GM18867 (cell line): Measurements from ENCODE around the gene FAM89B.
"Not testable (repeated sequence)": the region's sequence is repeated elsewhere in the genome, so short reads cannot be mapped to it uniquely, and the experiment has no call there.

Experiments
- ATAC-seq: cut with Tn5 transposase; IDR thresholded peaks from one replicate; pipeline ENCODE4 v1.9.1; 2021; ENCODE audit warnings: mild to moderate bottlenecking, moderate library complexity; ENCODE audit not compliant: unreplicated experiment

FAM89B gene

DNA sequence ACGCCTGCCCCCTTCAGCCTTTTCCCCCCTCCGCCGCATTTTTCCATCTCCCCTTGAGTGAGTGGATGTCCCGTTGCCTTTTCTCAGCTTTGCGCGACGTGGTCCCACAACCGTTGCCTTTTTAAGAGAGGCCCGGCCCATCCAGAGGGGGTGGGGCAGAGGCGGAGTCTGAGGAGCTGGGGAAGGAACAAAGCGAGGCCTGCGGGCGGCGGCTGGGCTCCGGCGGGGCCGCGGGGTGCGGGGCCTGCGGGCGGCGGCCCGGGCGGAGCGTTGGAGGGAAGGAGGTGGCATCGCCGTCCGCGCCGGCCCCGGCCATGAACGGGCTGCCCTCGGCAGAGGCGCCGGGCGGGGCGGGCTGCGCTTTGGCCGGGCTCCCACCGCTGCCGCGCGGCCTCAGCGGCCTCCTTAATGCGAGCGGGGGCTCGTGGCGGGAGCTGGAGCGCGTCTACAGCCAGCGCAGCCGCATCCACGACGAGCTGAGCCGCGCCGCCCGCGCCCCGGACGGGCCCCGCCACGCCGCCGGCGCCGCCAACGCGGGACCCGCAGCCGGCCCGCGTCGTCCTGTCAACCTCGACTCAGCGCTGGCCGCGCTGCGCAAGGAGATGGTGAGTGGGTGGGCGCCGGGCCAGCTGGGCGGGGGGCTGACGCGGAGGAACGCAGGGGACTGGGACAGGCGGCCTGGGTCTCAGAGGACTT is at the start of gene FAM89B:
FAM89B (plus strand) TSS at position 183 of the 696 bp plus-strand sequence; CDS start at position 315, 132 bp downstream.
- ATAC-seq, result no peak

DNA sequence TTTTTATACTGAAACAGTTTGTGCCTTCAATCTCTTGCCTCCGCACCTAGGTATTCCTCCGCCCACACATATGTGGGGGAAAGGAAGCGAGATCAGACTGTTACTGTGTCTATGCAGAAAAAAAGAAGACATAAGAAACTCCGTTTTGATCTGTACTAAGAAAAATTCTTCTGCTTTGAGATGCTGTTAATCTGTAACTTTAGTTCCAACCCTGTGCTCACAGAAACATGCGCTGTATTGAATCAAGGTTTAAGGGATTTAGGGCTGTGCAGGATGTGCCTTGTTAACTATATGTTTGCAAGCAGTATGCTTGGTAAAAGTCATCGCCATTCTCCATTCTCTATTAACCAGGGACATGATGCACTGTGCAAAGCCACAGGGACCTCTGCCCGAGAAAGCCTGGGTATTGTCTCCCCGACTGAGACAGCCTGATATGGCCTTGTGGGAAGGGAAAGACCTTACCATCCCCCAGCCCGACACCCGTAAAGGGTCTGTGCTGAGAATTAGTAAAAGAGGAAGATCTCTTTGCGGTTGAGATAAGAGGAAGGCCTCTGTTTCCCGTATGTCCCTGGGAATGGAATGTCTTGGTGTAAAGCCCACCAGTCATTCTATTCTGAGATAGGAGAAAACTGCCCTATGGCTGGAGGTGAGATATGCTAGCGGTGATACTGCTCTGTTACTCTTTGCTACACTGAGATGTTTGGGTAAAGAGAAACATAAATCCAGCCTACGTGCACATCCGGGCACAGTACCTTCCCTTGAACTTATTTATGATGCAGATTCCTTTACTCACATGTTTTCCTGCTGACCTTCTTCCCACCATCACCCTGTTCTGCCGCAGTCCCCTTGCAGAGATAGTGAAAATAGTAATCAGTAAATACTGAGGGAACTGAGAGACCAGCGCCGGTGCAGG is 49.4 kb upstream of the FAM89B start:
- not testable (repeated sequence) for ATAC-seq

DNA sequence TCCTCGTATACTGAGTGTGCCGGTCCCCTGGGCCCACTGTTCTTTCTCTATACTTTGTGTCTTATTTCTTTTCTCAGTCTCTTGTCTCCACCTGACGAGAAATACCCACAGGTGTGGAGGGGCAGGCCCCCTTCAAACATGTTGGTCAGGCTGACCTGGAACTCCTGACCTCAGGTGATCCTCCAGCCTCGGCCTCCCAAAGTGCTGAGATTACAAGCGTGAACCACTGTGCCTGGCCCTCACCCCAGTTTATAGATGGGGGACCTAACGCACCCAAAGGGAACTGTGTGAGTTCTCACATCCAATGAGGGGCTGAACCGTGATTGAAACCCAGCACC is 48.7 kb upstream of the FAM89B start:
- ATAC-seq, result not testable (repeated sequence)

DNA sequence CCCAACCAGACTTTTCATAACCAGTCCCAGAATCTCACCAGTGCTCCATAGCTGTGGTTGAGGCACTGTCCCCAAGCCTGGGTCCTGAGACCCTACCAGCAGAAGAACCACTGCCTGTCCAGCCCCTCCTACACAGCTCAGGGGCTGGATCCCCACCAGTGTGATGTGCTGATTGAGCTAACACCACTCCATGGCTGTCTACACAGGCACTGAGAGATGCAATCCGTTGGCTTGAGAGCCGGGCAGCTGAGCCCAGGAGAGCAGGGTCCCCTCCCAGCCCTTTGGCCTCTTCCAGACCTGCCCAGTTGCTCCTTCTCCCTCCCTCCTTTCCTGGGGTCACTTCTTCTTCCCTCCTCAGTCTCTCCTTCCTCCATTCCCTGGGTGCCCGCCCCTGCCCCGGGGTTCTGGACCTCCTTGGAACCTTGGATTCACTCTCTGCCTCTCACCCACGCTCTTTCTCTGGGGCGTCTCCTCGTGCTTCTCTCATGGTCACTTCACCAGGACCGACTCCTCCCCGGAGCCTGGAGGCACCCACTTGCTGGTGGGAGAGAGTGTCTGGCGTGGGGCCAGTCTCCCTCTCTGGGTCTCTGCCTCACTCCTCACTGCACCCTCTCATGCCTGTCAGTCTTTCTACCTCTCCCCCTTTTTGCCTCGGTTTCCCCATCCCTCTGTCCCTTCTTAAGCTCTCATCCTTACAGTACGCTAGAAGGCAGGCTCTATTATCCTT is 48.2 kb upstream of the FAM89B start:
- ATAC-seq, result no peak

DNA sequence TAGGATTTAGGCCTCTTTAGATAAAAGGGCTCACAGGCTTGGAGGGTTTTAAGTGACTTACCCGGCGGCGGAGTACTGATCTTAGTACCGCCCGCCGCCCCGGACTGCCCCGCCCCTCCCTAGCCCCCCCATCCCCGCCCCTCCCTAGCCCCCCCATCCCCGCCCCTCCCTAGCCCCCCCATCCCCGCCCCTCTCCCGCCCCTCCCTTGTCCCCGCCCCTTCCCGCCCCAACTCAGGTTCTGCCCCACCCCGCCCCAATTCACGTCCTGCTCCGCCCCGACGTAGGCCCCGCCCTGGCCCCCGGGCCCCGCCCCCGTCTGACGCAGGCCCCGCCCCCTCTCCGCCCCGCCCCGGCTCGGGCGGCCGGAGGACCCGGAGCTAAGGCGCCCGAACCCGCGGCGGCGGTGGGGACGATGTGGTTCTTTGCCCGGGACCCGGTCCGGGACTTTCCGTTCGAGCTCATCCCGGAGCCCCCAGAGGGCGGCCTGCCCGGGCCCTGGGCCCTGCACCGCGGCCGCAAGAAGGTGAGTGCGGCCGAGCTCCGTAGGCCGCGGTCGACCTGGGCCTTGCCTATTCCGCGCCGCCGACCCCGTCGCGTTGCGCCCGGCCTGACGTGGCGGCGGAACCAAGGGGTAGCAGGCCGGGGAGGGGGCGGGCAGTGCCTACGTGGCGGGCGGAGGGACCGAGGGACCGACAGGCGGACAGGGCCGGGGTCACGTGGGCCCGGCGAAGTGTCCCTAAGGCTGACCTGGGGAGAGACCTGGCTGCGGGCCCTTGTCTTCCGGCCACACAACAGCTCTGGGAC is 47.4 kb upstream of the FAM89B start, which contains the start of gene SCYL1:
SCYL1 (plus strand) TSS at position 343 of the 805 bp plus-strand sequence; CDS start at position 414, 71 bp downstream.
- peak; percentile 60 for ATAC-seq

DNA sequence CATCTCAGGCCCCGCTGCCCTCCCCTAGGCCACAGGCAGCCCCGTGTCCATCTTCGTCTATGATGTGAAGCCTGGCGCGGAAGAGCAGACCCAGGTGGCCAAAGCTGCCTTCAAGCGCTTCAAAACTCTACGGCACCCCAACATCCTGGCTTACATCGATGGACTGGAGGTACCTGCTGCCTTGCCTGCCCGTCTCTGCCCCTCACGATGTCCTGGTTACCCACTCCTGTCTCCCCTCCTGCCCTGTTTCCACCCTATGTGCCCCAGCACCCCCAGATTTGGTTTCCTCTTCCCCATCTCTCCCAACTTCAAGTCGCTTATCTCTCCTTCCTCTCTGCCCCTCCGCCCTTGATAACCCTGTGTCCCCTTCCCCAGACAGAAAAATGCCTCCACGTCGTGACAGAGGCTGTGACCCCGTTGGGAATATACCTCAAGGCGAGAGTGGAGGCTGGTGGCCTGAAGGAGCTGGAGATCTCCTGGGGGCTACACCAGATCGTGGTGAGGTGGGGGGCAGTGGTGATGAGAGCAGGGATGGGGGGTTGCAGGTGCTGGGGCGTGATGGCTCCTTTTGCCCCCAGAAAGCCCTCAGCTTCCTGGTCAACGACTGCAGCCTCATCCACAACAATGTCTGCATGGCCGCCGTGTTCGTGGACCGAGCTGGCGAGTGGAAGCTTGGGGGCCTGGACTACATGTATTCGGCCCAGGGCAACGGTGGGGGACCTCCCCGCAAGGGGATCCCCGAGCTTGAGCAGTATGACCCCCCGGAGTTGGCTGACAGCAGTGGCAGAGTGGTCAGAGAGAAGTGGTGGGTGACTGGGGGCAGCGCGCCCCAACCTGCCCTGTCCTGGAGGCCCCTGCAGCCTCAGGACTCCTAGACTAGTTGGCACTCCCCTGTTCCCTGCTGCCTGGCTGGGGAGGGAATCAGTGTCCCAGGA is 46.5 kb upstream of the FAM89B start:
- no peak for ATAC-seq

DNA sequence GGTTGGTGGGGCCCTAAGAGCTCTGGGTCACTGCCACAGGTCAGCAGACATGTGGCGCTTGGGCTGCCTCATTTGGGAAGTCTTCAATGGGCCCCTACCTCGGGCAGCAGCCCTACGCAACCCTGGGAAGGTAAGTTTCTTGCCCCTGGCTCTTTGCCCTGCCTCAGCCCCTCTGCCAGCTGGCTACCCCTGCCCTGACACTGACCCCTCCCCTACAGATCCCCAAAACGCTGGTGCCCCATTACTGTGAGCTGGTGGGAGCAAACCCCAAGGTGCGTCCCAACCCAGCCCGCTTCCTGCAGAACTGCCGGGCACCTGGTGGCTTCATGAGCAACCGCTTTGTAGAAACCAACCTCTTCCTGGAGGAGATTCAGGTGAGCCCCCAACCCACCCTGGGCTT is 45.6 kb upstream of the FAM89B start:
- ATAC-seq, result no peak

DNA sequence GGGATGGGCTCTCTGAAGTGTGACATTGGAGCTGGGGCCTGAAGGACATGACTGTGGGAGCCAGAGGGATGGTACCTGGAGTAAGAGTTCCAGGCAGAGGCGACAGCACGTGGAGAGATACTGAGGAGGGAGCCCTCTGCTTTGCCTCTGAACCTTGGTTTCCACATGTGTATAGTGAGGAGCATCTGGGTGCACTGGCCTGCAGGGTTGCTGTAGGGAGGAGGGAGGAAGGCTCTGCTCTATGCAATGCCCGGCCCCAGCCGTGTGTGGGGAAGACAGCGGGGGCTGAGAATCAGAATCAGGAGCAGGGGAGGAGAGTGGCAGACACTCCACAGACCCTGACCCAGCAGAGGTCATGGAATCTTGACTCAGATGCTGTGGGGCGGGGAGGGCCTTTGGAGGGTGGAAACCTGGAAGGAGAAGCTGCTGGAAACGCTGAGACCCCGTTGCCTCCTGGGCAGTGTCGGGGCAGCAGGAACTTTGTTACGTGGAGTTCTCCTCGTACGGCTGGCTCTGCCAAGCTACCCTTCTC is 43.5 kb upstream of the FAM89B start:
- no peak for ATAC-seq

DNA sequence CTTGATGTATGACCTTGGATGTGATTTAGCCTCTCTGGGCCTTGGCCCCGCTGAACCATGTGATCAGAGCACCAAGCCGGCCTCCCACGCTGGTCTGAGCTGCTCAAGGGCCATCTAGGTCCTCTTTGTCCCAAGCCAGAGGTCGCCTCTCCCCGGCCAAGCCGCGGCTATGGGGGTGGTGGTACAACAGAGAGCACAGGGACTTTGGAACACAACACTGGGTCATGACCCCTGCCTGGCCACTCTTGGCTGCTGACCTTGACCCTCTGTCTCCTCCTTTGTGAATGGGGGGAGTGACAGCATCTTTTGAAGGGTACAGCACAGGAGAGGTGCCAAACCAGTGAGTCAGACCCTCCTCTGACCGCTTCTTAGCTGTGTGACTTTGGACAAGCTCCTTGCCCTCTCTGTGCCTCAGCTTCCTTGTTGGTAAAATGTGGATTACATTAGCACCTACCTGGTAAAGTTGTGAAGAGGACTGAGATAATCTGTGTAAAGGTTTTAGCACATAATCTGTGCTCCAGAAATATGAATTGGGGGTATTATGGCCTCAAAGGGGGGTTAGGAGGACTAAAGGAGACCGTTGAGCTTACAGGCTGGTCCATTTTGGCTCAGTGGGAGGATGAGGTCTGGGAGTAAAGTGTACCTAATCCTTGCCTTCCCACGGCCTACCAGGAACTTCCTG is 42.7 kb upstream of the FAM89B start:
- no peak for ATAC-seq

DNA sequence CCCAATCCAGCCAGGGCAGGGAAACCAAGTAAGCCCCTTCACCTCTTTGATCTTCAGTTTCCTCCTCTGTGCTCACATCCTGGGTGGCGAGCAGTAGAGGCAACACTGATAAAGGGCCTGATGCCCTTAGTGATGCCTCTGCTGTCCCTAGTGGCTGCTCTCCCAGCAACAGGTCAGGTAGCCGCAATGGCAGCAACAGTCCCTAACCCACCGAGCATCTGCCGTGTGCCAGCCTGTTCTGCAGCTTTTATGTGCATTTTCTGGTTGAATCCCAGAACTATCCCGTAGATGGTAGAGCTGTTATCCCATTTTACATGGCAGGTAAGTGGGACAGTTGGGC is 42.2 kb upstream of the FAM89B start:
- ATAC-seq, result no peak

DNA sequence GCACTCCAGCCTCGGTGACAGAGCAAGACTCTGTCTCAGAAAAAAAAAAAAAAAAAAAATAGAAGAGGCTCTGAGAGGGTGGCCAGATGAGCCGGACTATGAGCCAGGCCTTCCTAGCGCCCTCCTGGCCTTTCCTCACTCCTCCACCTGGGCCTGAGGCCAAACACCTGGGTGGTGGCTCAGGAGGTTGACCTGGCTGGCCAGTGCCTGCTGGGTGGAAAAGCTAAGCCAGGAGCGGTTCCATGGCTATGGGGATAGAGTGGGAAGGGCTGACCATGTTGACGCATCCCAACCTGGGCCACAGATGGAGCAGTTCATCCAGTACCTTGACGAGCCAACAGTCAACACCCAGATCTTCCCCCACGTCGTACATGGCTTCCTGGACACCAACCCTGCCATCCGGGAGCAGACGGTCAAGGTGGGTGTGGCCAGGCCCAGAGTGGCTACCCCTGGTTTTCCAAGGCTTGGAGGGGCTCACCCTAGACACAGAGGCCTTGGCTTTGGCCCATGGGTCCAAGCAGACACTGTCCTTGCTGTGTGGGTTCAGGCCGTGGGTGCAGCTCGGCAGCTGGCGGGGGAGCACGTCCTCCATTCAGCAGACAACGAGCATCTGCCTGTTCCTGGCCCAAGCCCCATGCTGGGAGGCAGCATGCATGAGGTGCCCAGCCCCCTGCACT is 39.8 kb upstream of the FAM89B start:
- no peak for ATAC-seq

DNA sequence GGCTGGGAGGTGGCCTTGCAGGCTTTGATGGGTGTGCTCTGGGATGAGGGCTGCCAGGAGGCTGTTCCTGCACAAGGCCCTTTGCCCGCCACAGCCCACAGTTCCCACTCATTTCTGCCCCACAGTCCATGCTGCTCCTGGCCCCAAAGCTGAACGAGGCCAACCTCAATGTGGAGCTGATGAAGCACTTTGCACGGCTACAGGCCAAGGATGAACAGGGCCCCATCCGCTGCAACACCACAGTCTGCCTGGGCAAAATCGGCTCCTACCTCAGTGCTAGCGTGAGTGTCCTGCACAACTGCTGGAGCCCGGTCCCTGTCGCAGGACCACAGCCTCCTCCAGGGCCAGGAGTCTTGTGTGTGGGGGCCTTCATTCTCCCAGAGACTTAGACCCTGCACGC is 37.2 kb upstream of the FAM89B start:
- ATAC-seq, result no peak

DNA sequence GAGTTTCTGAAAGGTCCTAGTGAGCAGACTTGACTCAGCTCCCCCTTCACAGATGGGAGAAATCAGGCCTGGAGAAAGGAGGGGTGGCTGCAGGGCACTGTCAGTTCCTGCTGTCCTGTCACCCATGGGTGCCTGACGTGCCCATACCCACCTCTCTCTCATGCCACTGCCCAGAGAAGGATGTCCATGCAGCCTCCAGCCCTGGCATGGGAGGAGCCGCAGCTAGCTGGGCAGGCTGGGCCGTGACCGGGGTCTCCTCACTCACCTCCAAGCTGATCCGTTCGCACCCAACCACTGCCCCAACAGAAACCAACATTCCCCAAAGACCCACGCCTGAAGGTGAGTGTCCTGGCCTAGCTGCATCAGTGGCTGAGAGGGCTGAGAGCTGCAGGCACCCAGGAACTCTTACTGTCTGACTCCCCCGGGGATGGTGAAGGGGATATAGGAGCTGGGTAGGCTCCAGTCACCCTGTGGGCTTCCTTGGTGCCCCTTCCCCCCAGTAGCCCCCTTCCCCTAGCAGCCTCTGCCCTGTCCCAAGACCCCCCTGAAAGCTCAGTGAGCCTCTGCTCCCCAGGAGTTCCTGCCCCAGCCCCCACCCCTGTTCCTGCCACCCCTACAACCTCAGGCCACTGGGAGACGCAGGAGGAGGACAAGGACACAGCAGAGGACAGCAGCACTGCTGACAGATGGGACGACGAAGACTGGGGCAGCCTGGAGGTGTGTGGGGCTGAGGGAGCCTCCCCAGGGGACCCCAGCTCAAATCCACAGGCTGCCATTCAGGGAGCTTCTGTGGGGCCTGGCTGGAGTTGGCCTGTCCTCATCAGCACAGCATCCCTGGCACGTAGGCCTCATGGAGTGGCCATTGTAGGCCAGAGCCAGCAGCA is 35.7 kb upstream of the FAM89B start:
- ATAC-seq, result no peak

DNA sequence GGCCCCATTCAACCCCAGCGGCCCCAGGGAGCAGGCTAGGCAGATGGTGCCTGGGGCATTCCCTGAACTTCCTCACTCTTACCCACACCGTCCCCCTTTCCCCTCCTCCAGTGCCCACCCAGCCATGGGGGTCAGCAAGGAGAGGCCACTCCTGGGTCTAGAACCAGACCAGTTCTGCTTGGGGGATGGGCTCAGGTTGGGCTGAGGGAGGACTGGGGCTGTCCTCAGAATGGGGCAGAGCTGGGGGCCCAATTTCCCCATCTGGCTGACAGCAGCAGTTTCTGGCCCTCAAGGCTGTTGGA is 35.1 kb upstream of the FAM89B start:
- no peak for ATAC-seq

DNA sequence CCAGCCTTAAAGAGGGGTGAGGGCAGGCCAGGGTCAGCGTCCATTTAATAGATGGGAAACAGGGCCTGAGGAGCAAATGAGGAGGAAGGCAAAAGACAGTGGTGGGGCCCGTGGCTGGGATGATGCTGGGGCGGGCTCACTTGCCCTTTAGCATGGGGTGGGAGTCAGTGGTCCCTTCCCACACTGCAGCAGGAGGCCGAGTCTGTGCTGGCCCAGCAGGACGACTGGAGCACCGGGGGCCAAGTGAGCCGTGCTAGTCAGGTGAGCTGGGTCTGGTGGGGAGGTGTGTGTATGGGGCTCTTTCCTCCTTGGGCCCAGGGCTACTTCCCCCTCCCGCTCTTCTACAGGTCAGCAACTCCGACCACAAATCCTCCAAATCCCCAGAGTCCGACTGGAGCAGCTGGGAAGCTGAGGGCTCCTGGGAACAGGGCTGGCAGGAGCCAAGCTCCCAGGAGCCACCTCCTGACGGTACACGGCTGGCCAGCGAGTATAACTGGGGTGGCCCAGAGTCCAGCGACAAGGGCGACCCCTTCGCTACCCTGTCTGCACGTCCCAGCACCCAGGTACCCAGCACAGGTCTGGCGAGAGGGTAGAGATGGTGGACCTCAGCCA is 34.6 kb upstream of the FAM89B start:
- ATAC-seq, result no peak

DNA sequence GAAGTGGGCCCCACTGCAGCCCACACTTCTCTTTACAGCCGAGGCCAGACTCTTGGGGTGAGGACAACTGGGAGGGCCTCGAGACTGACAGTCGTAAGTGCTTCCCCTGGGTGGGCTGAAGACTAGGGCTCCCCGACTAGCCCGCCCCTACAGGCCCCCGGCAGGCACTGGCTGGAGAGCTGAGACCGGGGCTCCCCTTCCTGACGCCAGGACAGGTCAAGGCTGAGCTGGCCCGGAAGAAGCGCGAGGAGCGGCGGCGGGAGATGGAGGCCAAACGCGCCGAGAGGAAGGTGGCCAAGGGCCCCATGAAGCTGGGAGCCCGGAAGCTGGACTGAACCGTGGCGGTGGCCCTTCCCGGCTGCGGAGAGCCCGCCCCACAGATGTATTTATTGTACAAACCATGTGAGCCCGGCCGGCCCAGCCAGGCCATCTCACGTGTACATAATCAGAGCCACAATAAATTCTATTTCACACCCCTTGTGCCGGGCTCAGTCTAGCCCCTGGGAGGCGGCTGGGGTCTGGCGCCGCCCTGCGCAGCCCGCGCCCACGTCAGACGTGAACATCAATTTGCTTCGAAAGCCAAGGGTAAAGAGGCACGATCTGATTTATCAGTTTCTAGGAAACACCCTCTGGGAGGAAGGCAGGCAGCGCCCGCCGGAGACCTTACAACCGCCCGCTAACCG is 34.0 kb upstream of the FAM89B start:
- no peak for ATAC-seq
